Skin epidermis (tissue), 12 donors: ENCODE measurements around the gene RNU2-63P.
"Not testable (repeated sequence)": the region's sequence is repeated elsewhere in the genome, so short reads cannot be mapped to it uniquely, and the experiment has no call there.

Source experiments
- H3K27ac ChIP-seq, 21 experiments: fragments of 200-600 bp; sonication (generic) in 11 of 21; one replicate each; pipeline ENCODE4 v1.5.0; 2020; ENCODE audit warnings: mild to moderate bottlenecking in 3 of 21, inconsistent platforms in 2 of 21, moderate library complexity in 2 of 21
- H3K4me3 ChIP-seq, 7 experiments: fragments of 200-600 bp; sonication (generic) in 2 of 7; one replicate each; pipeline ENCODE4 v1.5.0; 2020; ENCODE audit warnings: inconsistent platforms in 2 of 7, mild to moderate bottlenecking in 2 of 7, moderate library complexity in 1 of 7

Gene RNU2-63P

GRCh38 chr2:88016086-88016959 lies at the start of gene RNU2-63P:
Gene RNU2-63P, minus strand, starts transcription at chr2:88016547.
- H3K27ac ChIP-seq, result peak within 1 kb of the TSS; percentile 42 to 95 (median 85)
- peak within 1 kb of the TSS; percentile 32 to 66 (median 47) for H3K4me3 ChIP-seq

- Histone ChIP-seq H3K4me3 (no peak overlapping the region), H3K27ac (no peak overlapping the region)
Measured at GRCh38 chr2:88061295-88061694, 44.9 kb upstream of the RNU2-63P start.

GRCh38 chr2:88060907-88061275 lies 44.5 kb upstream of the RNU2-63P start:
- Histone ChIP-seq H3K27ac (no peak overlapping the region), H3K4me3 (no peak overlapping the region)

DNA sequence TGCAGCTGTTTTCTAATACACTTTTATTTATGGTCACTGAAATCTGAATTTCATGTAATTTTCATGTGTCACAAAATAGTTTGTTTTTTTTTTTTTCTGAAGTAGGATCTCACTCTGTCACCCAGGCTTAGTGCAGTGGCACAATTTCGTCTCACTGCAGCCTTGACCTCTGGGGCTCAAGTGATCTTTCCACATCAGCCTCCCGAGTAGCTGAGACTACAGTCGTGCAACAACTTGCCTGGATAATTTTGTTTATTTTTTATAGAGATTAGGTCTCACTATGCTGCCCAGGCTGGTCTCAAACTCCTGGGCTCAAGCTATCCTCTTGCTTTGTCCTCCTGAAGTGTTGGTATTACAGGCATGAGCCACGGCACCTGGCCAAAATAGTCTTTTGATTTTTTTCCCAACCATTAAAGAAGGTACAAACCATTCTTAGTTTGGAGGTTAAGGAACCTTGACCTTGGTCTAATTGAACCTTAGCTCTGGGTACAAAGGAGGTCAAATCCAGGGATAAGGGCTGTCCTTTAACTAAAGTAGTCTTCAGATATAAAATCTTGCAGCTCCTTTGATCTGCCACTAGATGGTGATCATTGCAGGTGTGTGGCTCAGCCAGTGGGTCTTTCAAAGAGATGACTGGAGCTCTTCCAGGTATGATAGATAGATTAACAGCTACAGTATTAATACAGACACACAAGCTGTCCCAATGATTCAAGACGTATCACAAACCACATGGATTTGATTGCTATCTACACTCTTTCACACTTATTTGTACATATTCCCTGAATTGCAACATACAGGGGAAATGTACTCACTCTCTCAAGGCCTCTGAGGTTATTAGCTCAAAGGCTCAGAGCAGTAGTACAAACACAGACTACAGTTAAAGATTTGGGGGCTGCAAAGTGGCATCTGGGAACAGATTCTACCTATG lies 43.9 kb upstream of the RNU2-63P start:
- Histone ChIP-seq H3K27ac (no peak overlapping the region), H3K4me3 (no peak overlapping the region)

DNA sequence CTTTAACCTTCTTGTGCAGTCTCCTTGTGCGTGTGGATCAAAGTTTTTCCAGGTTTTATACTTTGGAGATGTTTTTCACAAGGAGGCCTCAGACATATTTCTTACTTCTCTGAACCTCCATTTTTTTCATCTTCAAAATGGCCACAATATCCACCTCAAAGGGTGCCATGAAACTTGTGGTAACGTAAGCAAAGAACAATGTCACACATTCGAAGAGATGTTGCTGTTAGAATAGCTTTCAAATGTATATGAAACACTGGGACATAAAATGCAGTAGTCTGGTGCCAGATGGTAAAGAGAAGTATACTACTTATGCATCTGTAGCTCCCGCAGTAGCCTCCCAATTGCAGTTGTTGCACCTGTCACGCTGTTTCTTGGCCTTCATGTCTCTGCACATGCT lies 41.8 kb upstream of the RNU2-63P start:
- Histone ChIP-seq H3K4me3 (no peak overlapping the region), H3K27ac (no peak overlapping the region)

GRCh38 chr2:88057437-88057844 lies 41.1 kb upstream of the RNU2-63P start:
- Histone ChIP-seq H3K27ac (no peak overlapping the region), H3K4me3 (no peak overlapping the region)

- Histone ChIP-seq H3K27ac (peak within 1 kb of the TSS; percentile 91 to 100 (median 99)), H3K4me3 (peak within 1 kb of the TSS; percentile 78 to 95 (median 88))
Measured at GRCh38 chr2:88055371-88056128, 39.2 kb upstream of the RNU2-63P start, which contains the start of gene KRCC1. Gene KRCC1, minus strand, starts transcription at chr2:88055783. Its CDS starts 27,220 bp downstream, at chr2:88028563.

DNA sequence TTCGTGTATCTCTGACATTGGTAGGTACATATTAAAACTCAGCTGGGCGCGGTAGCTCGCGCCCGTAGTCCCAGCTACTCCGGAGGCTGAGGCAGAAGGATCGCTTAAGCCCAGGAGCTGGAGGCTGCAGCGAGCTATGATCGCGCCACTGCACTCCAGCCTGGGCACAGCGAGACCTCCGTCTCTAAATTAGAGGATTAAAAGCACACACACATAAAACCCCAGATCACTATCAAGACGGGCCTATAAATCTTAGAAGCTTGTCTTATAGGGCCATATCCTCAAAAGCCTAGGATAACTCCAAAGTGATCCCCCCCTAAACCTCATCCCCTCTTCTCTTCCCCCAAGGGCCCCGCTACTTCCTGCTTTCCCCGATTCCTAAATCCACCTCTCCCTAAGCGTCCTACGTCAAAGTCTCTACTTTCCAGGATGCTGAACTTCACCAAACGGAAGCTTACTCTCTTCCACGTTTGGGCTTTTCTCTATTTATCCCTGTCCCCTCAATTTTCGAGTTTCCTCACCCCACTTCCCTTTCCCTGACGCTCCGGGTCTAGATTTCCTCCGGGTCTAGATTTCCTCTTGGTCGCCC lies 38.5 kb upstream of the RNU2-63P start:
- peak overlapping the region; percentile 78 to 95 (median 88) for H3K4me3 ChIP-seq
- H3K27ac ChIP-seq, result peak overlapping the region; percentile 91 to 100 (median 99)

DNA sequence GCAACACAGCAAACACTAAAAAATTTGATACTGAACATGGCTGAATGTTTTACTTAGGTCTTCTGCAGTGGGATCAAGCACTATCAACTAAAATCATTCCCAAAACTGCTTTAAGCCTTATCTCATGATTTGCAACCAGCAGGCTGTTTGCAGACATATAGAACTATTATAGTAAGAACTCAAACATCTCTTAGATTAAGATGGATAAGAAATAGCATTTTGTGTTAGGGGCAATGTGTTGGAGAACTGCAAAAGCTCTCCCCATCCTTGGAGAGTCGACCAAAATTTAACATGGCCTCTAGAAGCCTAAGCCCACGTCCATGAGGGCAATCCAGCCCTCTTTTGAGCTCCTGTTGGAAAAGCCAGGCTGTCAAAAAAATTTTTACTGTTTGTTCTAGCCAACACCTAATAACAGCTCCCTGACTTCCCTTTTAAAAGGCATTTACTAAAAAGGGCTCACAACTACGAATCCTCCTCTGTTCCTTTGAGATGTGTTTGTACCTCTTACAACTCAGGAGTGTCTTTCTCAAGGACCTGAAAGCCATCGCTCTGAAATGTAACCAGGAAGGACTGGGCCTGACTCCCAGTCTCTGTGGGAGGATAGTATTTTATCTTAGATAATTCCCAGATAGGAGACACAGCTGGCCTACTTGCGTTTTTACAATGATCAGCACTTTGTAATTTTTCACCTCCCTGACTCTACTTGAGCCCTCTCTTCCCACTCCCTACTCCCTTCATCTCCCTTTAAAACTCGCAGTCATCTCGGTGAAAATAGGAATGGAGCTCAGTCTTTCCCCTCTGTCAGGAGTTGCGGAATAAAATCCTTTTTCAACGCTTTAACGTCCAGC lies 37.8 kb upstream of the RNU2-63P start:
- H3K27ac ChIP-seq, result peak overlapping the region in 20 of 21 experiments; percentile 94 to 100 (median 99)

DNA sequence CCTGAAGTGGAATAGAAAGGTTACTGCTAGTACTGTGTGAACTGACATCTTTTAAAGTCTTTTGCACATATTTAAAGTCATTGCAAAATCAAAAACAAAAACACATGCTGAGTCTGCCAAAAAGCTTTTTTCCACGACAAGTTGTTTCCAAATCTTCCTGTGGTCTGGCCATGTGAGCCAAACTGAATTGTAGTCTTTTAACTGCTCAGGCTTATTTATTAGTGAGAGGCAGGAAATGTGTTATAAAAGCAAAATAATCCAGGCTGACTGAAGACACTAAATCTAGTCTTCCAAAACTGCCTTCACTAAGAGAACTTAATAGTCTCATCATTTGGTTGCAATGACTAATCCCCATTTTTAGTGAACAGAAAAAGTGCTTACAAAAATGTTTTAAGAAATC lies 36.9 kb upstream of the RNU2-63P start:
- no peak overlapping the region for H3K4me3 ChIP-seq
- H3K27ac ChIP-seq, result peak overlapping the region in 6 of 21 experiments; percentile 97 to 100 (median 99)

More for the DNA sequence above, 37.8 kb upstream of the RNU2-63P start:
- peak overlapping the region; percentile 78 to 95 (median 88) for H3K4me3 ChIP-seq

DNA sequence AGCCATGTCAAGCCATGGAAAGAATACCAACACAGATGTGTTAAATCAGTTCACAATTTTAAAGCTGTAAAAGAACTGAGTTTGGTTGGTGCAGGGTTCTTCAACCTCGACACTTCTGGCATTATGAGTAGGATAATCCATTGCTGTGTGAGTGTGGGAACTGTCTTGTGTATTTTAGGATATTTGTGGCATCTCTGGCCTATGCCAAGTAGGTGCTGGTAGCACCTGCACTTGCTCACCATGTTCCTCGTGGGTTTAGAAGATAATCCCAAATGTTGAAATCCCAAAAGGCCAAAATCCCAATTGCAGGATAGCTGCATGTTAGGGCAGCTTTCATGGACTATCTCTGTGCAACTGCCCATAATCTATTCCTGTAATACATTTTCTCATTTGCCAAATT lies 35.4 kb upstream of the RNU2-63P start:
- H3K27ac ChIP-seq, result no peak overlapping the region
- no peak overlapping the region for H3K4me3 ChIP-seq

GRCh38 chr2:88049622-88050021 lies 33.3 kb upstream of the RNU2-63P start:
- no peak overlapping the region for H3K27ac ChIP-seq
- H3K4me3 ChIP-seq, result no peak overlapping the region

DNA sequence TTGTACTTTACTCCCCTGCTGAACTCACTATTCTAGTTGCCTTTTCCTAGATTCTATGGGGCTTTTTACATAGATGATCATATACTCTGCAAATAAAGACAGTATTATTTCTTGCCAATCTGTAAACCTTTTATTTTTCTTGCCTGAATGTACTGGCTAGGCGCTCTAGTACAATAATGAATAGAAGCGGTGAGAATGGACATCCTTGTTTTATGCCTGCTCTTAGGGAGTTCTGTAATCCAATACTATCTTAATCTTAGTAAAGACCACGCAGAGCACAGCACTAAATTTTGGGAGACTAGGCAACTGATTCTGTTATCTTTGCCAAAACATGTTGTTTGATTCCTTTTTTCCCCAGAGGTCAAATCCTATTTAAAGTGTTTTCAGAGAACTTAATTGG lies 32.2 kb upstream of the RNU2-63P start:
- Histone ChIP-seq H3K27ac (no peak overlapping the region), H3K4me3 (no peak overlapping the region)

DNA sequence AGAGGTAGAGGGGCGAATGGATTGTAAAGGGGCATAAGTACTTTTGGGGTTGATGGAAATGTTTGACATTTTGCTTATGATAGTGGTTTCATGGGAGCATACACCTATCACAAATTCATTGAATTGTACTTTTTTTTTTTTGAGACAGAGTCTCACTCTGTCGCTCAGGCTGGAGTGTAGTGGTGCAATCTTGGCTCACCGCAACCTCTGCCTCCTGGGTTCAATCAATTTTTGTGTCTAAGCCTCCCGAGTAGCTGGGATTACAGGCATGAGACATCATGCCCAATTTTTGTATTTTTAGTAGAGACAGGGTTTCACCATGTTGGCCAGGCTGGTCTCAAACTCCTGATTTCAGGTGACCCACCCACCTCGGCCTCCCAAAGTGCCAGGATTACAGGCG lies 29.2 kb upstream of the RNU2-63P start:
- H3K27ac ChIP-seq, H3K4me3 ChIP-seq: not testable (repeated sequence)

DNA sequence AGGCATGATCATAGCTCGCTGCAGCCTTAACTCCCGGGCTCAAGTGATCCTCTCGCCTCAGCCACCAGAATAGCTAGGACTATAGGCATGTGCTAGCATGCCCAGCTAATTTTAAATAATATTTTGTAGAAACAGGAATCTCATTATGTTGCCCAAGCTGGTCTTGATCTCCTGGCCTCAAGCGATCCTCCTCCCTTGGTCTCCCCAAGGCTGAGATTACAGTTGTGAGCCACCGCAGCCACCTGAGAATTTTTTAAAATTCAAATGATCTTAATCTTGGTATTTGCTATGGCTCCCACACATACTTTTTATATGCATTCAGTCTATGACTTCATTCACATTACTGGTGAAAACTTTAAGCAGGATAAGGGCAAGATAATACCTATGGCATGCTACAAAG lies 26.1 kb upstream of the RNU2-63P start:
- H3K27ac ChIP-seq, result no peak overlapping the region
- H3K4me3 ChIP-seq, result no peak overlapping the region

DNA sequence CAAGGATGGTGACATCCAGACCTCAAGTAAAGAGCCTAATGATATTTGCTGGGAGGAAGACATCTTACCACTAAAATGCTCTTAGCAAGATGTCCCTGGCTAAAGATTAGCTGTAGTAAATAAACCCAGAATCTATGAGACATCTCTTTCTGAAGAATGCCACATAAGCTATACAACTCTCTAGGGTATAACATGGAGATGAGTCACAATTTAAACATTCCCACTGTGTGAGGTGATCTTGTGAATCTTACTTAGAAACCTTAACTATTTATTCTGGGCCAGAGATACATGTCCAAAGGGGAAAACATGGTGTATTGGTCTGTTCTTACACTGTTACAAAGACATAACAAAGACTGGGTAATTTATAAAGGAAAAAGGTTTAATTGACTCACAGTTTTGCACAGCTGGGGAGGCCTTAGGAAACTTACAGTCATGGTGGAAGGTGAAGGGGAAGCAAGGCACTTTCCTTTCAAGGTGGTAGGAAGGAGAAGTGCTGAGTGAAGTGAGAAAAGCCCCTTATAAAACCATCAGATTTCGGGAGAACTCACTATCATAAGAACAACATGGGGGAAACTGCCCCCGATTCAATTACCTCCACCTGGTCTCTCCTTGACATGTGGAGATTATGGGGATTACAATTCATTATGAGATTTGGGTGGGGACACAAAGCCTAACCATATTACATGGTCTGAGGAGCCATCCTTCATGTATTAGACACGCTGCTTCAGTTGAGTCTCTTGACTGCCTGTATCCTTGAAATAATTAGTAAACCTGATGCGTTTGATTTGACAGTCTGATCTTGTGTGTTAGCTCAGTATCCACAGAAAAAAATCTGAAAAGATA lies 22.1 kb upstream of the RNU2-63P start:
- peak overlapping the region in 1 of 21 experiments; percentile 7 for H3K27ac ChIP-seq
- no peak overlapping the region for H3K4me3 ChIP-seq

DNA sequence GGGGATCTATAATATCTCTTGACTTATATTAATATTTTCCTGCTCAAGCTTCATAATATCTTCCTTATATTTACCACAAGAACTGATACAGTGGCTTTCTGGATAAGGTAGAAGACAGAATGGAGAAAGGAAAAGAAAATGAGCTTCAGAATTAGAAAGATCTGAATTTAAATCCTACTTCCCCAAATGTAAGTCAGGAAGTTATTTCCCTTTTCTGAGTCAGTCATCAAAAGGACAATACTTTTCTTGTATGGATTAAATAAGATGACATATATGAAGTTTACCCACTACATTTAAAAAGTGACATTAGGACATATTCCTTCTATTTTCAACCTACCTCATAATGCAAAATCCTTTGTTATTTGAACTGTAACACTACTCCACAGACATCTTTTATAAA lies 20.3 kb upstream of the RNU2-63P start:
- H3K4me3 ChIP-seq, result no peak overlapping the region
- no peak overlapping the region for H3K27ac ChIP-seq

DNA sequence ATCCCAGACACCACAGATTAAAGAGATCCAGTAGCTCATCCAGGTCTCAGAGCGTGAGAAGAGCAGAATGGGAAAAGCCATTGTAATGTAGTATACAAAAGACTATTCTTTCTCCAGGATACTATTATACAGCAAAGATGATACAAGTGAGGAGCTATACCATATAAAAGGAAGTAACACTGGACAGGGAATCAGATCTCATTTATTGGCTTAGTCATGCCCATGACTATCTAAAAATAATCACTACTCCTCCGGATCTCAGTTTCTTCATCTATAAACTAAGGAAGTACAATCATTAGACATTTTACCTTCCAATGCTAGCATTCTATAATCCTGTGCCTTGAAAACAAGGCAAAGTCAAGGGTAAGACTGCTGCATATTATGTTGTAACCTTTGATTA lies 19.8 kb upstream of the RNU2-63P start:
- Histone ChIP-seq H3K4me3 (no peak overlapping the region), H3K27ac (no peak overlapping the region)
